Islet precursor cell (in vitro differentiated cells): ENCODE data around the gene STT3B.

Source experiments
- DNase-seq: peaks from one replicate; pipeline ENCODE4 v3.0.0-alpha.2; 2018

Gene STT3B

DNA sequence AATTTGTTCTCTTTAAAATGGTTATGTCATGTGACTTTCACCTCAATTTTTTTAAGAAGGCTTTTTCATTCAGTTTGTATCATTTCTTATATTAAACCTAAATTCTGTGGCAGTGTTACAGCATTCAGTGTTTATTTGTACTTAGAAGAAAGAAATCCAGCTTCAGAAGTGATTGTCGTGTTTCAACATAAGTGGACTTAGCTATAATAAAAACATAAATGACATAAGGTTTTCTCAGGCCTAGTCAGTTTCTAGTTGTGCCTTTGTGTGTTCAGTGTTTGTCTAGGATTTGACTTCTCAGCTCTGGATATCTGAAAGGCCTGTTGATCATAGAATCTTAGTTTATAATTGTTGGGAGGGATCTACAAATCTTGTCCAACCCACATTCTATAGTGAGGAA, 80.5 kb downstream of the STT3B start:
- no peak for DNase-seq

DNA sequence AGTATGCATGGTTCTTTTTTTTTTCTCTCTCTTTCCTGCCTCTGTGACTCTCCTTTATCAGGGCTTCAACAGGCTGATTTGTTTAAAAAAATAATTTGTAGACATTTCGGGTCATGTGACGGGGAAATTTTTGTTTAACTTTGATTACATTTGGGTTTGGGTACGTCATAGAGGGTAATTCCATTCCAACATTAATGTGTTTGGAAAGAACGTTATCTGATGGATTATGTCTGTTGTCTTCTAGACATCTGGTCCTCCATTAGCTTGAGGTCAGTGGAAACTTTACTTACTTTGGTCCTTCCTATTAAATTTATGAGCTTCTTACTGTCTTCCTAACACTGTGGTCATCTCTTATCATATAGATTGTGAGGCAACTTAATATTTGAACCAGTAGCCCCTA, 80.9 kb downstream of the STT3B start:
- DNase-seq, result no peak

DNA sequence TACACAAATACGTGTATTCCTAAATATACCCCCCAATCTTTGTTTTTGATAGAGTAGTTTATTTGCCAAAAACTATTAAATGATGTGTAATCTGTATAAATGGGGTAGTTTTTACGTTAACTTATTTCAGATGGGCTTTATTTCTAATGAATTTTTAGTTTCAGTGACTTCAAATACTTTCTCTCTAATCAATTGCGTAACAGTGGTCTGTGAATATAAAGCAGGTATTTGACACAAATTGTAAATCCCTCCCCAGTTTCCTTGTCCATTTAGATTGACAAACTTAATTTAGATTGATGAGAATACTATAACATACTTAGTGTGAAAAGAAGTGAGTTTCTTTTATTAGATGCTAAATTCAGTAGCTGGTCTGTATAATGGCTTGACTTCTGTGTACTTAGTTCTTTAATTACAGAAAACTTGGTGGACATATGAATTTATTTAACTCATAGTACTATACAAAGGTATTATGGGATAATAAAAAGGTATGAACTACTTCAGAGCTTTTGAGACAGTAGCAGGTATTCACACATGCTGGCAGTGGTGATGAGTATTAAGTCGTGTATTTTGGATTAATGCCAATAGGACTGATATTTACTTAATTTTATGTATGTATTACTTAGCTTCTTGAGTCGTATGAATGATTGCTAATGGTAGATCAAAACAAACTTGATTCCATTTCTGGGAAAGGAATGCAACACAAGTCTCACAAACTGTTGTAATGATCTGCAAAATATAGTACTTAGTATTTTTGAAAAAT, 81.6 kb downstream of the STT3B start:
- DNase-seq, result no peak

DNA sequence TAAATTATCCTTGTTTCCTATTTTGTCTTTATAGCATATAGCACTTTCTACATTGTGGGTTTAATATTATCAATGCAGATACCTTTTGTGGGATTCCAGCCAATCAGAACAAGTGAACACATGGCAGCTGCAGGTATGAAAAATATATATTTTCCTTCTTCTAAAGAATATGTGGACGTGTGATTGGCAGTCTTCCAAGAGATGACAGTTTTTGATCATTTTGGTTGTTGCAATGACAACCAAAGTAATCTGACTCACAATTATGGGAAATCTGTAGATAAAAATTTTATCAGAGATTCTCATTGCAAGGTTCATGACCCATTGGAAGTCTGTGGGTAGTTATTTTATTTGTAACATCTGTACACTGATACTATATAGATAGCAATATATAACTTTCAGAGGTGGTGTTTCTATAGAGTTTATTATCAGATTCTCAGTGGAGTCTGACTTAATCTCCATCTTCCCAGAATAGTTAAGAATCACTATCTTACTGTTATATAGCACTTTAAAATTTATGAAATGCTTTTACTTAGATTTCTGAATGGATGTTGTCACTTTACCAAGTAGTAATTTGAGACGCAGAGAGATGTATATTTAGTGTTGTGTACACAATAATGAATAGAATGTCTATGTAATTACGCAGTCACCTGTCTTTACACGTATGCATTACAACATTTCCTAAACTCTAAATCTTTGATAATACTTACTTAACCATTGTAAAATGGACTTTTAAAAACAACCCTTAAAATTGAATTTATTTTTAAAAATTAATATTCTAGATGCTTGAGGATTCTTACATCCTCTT, 82.5 kb downstream of the STT3B start:
- no peak for DNase-seq

DNA sequence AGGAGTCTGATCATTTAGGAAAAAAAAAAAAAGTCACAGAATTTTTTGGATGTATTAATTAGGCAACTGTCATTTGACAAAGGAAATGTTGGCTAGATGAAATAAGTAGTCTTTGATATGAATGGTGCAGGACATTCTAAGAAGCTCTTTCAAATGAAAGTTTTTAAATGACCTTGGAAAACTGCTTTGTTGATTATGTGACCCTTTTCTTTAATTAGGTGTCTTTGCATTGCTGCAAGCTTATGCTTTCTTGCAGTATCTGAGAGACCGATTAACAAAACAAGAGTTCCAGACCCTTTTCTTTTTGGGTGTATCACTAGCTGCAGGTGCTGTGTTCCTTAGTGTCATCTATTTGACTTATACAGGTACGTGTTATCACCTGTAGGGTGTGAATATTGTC, 84.0 kb downstream of the STT3B start:
- no peak for DNase-seq

DNA sequence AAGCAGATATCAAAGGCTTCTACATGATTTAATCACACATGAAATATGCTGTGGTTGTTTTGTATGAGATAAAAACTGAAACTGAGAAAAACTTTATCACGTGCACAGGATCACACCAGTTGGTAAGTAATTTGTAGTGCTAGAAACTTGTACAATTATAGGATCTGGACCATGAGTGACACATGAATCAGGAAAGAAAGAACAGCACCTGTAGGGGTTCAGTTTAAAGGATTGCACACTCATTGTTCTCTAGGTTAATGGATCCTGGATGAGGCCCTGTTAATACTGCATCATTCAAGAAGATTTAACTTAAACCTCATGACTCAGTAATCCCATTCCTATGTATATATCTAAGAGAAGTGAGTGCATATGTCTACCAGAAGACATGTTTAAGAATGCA, 87.9 kb downstream of the STT3B start:
- no peak for DNase-seq

DNA sequence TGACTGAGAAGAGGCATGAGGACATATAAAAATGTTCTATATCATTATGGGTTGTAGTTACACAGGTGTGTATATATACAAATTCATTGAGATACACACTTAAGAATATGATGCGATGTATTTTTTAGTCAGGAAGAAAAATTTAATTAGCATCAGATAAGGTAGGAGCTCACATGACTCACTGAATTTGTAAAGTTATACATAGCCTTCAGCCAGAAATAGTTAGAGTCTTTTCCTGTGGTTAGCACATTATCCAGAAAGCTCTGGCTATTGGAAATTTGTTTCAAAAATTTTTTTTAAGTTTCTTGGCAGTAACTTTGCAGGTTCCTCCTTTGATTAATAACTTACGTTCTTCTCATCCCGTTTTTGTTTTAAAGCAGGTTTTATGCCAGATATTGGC, 88.6 kb downstream of the STT3B start:
- DNase-seq, result no peak

DNA sequence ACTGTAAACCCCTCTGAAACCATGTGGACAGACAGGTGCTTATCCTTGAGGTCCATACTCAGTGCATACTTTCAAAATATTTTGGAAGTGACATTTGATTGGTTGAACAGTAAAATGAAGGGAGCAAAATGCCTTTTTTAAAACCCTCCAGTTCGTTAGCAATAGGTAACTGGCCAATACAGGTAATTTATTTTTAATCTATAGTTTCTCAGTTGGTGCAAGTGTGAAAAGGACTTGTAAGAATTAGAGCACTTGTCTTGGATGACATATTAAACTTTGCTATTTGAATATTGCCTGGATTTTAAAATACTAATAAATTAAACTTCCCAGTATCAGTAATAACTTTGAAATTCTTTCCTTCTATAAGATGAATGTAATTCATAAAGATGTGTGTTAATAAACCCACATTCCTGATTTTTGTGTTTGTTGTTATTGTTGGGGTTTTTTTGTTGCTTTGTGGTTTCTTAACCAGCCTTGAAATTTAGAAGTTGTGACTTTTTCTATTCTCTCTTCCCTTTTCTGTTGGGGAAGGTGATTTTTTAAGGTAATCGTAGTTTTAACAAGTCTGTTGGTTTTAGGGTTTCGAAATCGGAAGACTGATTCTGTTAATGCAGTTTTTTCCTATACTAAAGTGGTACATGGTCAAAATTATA, 90.0 kb downstream of the STT3B start:
- DNase-seq, result no peak

DNA sequence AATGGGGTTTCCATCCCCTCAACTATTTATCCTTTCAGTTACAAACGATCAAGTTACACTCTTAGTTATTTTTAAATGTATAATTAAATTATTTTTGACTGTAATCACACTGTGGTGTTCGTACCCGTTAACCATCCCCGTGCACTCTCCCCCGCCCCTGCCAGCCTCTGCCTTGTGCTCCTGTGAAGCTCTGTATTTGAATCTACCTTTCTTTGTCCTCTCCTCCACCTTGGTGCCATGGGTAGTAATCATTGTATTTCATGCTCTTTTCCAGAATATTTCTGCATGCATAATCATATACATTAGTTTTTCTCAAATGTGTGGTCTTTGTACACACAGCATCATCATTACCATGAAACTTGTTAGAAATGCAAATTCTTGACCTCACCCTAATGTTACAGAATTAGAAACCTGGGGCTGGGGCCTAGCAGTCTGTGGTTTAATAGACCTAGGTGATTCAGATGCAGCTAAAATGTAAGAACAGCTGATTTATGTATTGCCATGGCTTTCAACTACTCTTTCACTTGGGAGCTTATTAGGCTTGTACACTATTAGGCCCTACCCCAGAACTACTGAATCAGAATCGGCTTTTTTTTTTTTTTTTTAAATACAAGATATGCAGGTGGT, 91.5 kb downstream of the STT3B start:
- no peak for DNase-seq

DNA sequence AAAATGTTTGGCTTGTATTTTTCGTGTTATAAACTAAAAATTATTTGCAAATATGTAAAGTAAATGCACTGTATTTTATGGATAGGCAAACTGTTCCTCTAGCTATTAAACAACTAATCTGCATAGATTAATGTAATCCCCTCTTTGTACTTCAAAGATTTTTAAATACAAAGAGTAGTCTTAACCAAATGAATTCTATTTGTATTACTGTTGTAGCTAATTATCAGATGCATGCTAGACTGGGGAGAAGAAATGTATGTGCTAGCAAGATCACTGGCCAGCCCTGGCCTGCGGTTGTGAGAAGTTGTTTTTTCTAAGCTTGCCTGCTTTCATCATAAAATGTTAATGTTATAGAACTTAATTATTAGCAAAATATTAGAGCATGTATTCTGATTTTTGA, 92.6 kb downstream of the STT3B start:
- no peak for DNase-seq

DNA sequence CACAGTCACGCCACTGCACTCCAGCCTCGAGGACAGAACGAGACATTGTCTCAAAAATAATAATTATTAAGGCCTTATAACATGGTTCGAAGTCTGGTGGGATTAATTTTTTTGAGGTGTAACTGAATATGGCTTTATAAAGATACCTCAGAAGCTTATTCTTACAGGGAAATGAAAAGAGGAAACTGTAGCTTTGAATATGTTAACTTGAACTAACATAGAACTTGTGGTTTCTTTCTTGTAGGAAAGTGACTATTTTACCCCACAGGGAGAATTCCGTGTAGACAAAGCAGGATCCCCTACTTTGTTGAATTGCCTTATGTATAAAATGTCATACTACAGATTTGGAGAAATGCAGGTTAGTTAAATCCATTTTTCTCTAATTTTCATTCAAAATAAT, 96.3 kb downstream of the STT3B start:
- no peak for DNase-seq

DNA sequence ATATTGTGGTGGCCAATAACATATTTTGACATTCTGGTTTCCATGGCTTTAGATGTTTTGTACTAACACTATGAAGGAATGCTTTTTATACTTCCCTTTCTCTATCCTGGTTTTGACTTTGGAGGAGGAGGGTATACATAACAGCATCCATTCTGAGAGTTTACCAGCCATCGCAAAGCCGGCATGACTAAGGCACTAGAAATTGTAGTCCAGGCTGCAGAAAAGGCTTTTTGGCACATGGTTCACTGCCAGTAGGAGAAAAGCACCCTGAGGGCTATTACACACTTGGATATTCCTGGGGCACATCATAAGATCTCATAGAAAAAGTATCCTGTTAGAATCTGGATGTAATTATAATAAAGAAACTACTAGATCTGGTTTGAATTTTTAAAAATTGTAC, 101.8 kb downstream of the STT3B start:
- DNase-seq, result peak; percentile 50

DNA sequence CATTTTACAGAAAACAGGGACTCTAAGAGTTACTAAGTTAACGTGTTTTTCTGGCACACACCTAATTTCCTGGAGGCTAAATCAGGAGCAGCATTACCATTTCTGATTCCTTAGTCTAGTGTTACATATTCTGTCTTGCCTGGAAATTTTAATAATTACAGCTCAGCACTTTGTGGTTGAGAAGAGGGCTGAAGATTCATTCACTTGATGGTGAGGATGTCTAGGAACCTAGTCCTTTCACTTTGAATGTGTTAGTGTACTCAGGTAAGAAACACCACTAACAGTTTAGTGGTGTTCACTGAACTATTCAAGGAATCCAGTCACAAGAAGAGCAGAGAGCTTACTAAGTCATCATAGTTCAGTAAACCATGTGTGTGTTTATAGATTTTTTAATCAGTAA, 102.8 kb downstream of the STT3B start:
- DNase-seq, result no peak

DNA sequence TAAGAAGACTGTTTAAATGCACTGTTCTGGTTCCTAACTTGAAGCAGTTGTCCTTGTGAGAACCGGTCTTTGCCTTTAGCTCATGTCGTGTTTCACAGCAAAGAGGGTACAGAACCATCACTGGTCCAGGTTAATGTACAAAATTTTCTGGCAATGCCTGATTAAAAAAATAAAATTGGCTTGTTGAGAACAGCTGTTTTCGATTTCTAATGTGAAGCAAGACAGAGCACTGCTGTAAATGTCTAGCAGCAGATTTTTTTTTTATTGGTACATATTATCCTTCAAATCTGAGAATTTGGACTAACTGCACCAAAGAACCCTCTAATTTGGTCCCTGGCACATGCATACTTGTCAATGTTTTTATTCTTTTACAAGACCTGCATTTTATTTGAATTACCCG, 103.3 kb downstream of the STT3B start:
- no peak for DNase-seq

DNA sequence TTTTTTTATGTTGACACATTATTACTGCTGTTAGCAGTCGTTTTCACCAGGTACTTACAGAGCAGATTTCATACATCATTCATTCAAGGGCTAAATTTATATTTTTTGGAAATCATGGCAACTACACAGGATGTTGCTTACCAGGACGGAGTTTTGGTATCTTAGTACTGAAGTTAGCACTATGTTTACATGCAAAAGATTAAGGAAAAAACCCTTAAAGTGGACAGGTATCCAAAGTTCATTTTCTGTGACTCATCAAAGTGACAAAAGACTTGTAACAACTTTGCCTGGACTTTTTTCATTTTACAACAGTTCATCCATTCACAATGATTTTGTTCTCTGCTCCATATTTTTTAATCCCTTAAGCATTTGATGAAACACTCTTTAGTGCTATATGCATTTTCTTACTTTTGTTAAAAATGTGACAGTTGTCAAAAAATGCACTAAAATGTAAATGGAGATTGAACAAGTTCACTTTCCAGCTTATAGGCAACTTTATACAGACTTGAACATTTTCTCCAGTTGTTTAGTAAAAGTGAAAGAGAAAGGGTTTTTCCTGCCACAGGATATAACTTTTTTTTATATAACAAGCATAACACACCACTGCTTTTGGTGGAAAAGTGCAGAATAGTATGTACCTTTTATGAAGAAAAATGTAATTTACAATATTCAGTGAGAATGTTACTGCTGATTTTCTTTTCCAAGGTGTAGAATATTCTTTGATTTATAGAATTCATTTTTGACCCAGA, 104.1 kb downstream of the STT3B start:
- no peak for DNase-seq

DNA sequence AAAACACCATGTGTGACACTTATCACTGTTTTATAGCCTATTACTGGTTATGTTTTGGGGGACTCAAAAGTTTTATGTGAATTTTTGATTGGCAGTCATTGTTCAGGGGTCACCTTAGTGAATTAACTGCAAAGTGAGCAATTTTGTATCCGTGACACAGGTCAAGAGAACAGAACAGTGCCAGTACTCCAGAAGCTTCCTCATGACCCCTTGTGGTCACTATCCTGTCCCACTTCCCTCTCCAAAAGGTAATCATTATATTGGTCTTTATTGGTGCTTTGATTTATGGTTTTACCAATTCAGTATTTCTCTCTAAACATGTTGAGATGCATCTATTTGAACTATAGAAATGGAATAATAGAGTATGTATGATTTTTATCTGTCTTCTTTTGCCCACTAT, 107.1 kb downstream of the STT3B start:
- no peak for DNase-seq

DNA sequence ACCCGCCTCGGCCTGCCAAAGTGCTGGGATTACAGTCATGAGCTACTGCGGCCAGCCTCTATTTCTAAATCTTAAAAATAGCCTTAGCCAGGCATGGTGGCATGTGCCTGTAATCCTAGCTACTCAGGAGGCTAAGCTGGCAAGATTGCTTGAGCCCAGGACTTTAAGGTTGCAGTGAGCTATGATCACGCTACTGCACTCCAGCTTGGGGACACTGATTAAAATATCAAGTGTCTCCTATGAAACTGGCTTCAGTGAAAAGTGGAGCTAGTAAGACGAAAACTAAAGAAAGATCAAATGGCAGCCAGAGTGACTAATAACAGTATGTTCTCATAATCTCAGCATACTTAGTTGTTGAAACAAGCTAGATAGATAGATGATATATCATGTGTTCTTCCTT, 112.5 kb downstream of the STT3B start:
- no peak for DNase-seq

DNA sequence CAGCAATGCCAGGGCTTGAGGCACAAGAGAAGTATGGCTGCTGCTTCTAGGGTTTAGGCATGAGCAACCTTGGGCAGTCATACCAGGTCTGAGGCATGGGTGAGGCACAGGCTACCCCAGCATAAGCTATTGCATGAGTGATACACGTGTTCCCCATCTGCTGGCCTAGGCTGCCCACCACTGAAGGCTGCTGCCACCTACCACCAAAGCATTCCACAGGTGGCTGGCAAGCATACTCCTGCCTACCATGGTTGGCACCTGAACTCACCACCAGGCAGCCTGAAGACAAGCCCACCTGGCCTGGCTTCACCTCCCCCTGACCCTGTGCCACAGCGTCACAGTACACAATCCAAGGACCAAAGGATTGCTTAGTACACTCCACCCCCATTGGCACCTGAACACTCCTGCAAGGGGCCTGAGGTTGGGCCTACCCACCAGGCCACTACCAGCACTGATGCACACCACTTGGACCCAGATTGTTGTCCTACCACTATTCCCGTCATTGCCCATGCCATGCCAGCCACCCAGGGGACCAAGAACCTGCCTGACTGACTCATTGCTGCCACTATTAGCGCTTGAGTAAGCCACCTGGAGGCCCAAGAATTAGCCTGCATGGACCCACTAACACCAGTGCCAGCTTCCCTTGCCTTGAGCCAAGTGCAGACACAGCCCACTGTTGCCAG, 115.7 kb downstream of the STT3B start:
- no peak for DNase-seq

DNA sequence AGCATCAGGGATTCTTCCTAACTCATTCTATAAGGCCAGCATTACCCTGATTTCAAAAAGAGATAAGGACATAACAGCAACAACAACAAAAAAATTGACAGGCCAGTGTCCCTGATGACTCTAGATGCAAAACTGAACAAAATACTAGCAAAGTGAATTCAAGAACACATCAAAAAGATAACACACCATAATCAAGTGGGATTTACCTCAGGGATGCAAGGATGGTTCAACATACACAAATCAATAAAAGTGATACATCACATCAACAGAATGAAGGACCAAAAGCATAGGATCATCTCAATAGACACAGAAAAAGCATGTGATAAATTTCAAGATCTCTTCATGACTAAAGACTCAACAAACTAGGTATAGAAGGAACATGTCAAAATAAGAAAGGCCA, 119.6 kb downstream of the STT3B start:
- DNase-seq, result no peak

DNA sequence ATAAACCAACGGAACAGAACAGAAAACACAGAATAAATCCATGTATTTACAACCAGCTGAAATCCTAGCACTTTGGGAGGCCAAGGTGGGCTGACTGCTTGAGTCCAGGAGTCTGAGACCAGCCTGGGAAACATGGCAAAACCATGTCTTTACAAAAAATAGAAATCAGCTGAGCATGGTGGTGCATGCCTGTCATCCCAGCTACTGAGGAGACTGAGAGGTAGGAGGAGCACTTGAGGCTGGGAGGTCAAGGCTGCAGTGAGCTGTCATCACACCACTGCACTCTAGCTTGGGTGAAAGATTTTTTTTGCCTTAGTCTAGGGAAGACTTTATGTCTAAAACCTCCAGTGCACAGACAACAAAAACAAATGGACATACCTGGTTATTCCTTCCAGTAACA, 120.7 kb downstream of the STT3B start:
- DNase-seq, result no peak

DNA sequence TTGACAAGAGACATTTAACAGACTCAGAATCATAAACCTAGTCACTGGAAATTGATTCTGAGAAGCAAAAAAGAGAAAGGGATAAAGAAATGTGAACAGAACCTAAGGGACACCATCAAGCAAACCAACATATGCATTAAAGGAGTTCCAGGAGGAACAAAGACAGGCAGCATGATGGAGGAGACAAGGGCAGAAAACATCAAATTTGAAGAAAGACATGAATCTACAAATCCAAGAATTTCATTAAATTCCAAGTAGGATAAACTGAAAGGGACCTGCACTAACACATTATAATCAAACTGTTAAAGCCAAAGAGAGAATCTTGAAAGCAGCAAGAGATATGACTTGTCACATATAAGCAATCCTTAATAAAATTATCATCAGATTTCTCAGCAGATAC, 122.3 kb downstream of the STT3B start:
- DNase-seq, result no peak

DNA sequence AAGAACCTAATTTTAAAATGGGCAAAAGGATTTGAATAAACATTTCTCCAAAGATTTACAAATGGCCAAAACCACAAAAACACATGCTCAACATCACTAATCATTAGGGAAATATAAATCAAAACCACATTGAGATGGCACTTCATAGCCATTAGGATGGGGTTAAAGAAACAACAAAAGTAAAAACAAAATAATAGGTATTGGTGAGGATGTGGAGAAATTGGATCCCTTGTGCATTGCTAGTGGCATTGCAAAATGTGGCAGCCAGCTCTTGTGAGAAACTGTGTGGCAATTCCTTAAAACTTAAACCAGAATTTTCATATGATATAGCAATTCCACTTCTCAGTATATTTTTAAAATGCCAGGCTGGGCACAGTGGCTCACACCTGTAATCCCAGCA, 126.5 kb downstream of the STT3B start:
- DNase-seq, result no peak
